Glutamatergic neuron (in vitro differentiated cells): Measurements from ENCODE around the gene TBC1D9B. TPM values are rescaled to one million over a fixed set of nuclear protein-coding genes. Genes with fewer than 3 reads are reported as not detected.

Experiments
- DNase-seq: peaks from one replicate; pipeline ENCODE4 v3.0.0; 2022
- H3K27ac Mint-ChIP-seq: one replicate; pipeline ENCODE4 v1.8.0; 2020; ENCODE audit warnings: mild to moderate bottlenecking, mixed read lengths, inconsistent platforms; ENCODE audit not compliant: unreplicated experiment
- H3K27me3 Mint-ChIP-seq: one replicate; pipeline ENCODE4 v1.8.0; 2020; ENCODE audit warnings: mild to moderate bottlenecking, moderate library complexity, mixed read lengths, inconsistent platforms; ENCODE audit not compliant: unreplicated experiment
- H3K36me3 Mint-ChIP-seq: one replicate; pipeline ENCODE4 v1.8.0; 2020; ENCODE audit warnings: mild to moderate bottlenecking, mixed read lengths, inconsistent platforms; ENCODE audit not compliant: unreplicated experiment
- H3K4me1 Mint-ChIP-seq: one replicate; pipeline ENCODE4 v1.8.0; 2020; ENCODE audit warnings: mild to moderate bottlenecking, low read depth, mixed read lengths, inconsistent platforms; ENCODE audit not compliant: unreplicated experiment
- H3K4me3 Mint-ChIP-seq: one replicate; pipeline ENCODE4 v1.8.0; 2020; ENCODE audit warnings: mild to moderate bottlenecking, mixed read lengths, inconsistent platforms; ENCODE audit not compliant: unreplicated experiment
- H3K9me3 Mint-ChIP-seq: one replicate; pipeline ENCODE4 v1.8.0; 2020; ENCODE audit warnings: mild to moderate bottlenecking, moderate library complexity, mixed read lengths, inconsistent platforms; ENCODE audit not compliant: unreplicated experiment
- total RNA-seq: library from RNA; stranded (reverse); fragmentation: NEBNext Ultra II Directional; extraction: Animal tissue kit (Norgen Biotek cat#: 25700); gene quantifications from one replicate; pipeline ENCODE4 v1.2.1, GENCODE V29; 2021; ENCODE audit not compliant: unreplicated experiment
- TF ChIP-seq, protein P1 (sequence below): fragments of 200-600 bp; sonication (generic); IDR thresholded peaks from one replicate; pipeline ENCODE4 v1.5.0; 2021; ENCODE audit not compliant: partially characterized antibody, unreplicated experiment

Gene TBC1D9B
- total RNA-seq, 1 donor from 2014 or later = 81.8 TPM

DNA sequence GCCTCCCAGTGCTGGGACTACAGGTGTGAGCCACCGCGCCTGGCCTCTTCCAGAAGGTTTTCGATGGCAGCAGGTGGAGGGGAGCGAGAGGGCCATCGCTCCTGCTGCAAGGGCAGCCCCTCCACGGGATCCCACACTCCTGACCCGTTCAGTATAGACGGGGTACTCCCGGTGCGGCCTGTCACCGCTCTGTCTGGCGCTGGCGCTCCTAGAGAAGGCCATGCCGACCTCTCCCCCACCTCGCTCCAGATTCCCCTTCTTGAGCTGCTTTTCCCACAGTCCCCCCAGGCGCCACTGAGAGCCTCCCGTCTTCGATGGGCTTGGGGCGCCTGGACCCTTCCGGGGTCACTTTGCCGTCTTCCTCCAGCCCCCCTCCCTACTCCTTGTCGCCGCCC, 91.3 kb downstream of the TBC1D9B start:
- DNase-seq = no peak
- Mint-ChIP-seq H3K27me3 (peaks cover 7% of the 10 kb centered on the region), H3K27ac (no peak overlapping the region), H3K9me3 (peaks cover 6% of the 10 kb centered on the region), H3K36me3 (peaks cover 4% of the 10 kb centered on the region), H3K4me3 (no peak overlapping the region), H3K4me1 (peaks cover 6% of the 10 kb centered on the region)
- TF ChIP-seq, protein P1, sequence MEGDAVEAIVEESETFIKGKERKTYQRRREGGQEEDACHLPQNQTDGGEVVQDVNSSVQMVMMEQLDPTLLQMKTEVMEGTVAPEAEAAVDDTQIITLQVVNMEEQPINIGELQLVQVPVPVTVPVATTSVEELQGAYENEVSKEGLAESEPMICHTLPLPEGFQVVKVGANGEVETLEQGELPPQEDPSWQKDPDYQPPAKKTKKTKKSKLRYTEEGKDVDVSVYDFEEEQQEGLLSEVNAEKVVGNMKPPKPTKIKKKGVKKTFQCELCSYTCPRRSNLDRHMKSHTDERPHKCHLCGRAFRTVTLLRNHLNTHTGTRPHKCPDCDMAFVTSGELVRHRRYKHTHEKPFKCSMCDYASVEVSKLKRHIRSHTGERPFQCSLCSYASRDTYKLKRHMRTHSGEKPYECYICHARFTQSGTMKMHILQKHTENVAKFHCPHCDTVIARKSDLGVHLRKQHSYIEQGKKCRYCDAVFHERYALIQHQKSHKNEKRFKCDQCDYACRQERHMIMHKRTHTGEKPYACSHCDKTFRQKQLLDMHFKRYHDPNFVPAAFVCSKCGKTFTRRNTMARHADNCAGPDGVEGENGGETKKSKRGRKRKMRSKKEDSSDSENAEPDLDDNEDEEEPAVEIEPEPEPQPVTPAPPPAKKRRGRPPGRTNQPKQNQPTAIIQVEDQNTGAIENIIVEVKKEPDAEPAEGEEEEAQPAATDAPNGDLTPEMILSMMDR = no peak

DNA sequence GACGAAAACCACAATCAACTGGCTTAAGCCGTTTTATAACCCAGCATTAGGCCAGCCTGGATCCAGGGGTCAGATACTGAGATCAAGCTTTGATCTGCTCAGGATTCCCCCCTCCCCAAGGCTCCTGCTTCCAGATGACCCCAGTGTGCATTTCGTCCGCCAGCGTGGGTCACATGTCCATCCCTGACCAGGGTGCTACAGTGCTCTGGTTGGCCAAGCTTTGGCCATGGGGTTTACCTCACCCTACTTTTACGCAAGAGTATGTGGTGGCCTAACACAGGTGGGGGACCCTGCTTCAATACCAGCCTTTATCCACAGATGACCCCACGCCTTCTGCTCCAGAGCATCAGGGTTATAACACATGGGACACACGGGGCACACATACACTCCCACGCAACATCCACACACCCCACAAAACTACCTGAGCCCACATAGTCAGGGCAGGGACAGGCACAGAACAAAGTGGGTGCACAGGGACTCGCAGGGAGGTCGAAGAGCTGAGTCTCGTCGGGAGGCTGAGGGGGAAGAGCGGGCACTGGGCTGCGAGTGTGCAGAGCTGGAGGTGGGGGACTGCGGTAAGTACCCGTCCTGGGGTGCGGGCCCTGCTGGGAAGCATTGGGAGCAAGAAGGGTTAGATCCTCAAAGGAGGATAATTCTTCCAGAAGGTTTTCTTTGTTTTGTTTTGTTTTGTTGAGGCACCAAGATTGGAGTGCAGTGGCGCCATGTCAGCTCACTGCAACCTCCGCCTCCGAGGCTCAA, 92.0 kb downstream of the TBC1D9B start:
- Mint-ChIP-seq H3K27ac (no peak overlapping the region), H3K4me3 (peak overlapping the region; percentile 75), H3K9me3 (peaks cover 6% of the 10 kb centered on the region), H3K36me3 (peaks cover 4% of the 10 kb centered on the region), H3K4me1 (peaks cover 6% of the 10 kb centered on the region), H3K27me3 (peaks cover 7% of the 10 kb centered on the region)
- TF ChIP-seq, protein P1 = no peak
- DNase-seq = no peak

DNA sequence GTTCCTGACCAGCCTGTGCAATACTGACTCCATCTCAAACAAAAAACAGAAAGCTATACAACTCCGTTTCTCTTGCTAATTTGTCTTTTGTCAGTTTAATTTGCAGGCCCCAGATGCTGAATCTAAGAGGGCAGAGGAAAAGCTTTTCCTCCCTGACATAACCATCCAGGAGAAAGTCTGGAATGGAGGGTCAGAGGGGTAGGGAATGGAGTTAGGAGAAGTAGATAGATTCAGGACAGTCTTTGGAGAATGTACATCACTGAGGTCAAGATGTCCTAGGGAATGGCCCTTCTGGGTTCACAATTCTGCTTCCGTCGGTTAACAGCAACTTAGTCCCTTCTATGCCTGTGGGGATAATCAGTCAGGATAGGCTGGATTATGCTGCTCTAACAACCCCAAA, 93.6 kb downstream of the TBC1D9B start:
- no peak for DNase-seq
- TF ChIP-seq, protein P1 = no peak
- peaks cover 3% of the 10 kb centered on the region for H3K4me1 Mint-ChIP-seq
- peaks cover 4% of the 10 kb centered on the region for H3K36me3 Mint-ChIP-seq
- peaks cover 4% of the 10 kb centered on the region for H3K9me3 Mint-ChIP-seq
- no peak overlapping the region for H3K27ac Mint-ChIP-seq
- H3K27me3 Mint-ChIP-seq = peaks cover 7% of the 10 kb centered on the region
- H3K4me3 Mint-ChIP-seq = no peak overlapping the region

DNA sequence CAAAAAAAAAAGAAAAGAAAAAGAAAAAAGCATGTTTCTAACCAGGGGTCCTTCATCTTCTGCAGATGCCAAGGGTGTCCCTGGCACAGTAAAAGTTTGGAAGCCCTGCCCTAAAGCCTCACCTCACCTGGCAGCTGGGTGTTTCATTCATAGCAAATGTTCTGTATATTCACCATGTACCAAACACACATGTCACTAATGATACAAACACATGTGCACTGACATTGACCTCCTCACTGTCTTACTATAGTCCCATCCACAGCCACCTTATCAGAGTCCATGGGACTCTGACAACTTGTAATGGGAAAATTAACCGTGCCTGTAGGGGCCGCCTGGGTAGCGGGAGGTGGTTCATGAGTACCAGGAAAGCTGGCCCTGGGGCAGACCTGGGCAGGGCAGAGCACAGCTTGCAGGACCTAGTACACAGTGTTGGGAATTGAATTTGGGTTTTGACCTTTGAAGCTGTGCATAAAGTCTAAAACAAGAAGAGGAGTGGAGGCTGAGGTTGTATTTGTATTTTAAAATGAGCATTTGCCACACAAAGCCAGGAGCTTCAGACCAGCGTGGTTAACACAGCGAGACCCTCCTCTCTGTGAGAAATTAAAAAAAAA, 94.6 kb downstream of the TBC1D9B start:
- H3K4me1 Mint-ChIP-seq = peaks cover 1% of the 10 kb centered on the region
- no peak for DNase-seq
- no peak overlapping the region for H3K4me3 Mint-ChIP-seq
- peaks cover 5% of the 10 kb centered on the region for H3K27me3 Mint-ChIP-seq
- H3K27ac Mint-ChIP-seq = no peak overlapping the region
- H3K36me3 Mint-ChIP-seq = peaks cover 4% of the 10 kb centered on the region
- peaks cover 2% of the 10 kb centered on the region for H3K9me3 Mint-ChIP-seq
- TF ChIP-seq, protein P1 = no peak
